Brain microvascular endothelial cell (primary cell): ENCODE results near the gene AUTS2.

Experiments used
- DNase-seq: peaks from one replicate; pipeline ENCODE4 v3.0.0-alpha.2; 2020
- H3K27ac ChIP-seq: fragments of 250-450 bp; sonication (Bioruptor Pico); 2 replicates; pipeline ENCODE4 v1.5.1; 2020; ENCODE audit warnings: mild to moderate bottlenecking, moderate library complexity
- H3K27me3 ChIP-seq: fragments of 250-450 bp; sonication (Bioruptor Pico); replicated peaks from 2 replicates; pipeline ENCODE4 v1.5.1; 2020; ENCODE audit warnings: mild to moderate bottlenecking
- H3K36me3 ChIP-seq: fragments of 250-450 bp; sonication (Bioruptor Pico); replicated peaks from 2 replicates; pipeline ENCODE4 v1.5.1; 2020; ENCODE audit warnings: mild to moderate bottlenecking
- H3K4me3 ChIP-seq: 2 replicates; pipeline ENCODE4 v1.5.1; 2011; ENCODE audit warnings: low read depth, mild to moderate bottlenecking, control low read depth, low read length, moderate library complexity
- in situ Hi-C: cut with HindIII; loops from 2 replicates; pipeline ENCODE4 v1.10.0; 2017; ENCODE audit warnings: low sequenced_read_pairs, low pct_ligation_motif_present
- TF ChIP-seq, protein P1 (sequence below): IDR thresholded peaks from 2 replicates; pipeline ENCODE4 v1.5.1; 2011; ENCODE audit warnings: low read depth, mild to moderate bottlenecking, moderate library complexity, low read length, control low read depth, inconsistent platforms; ENCODE audit errors: missing control alignments

Gene AUTS2

DNA sequence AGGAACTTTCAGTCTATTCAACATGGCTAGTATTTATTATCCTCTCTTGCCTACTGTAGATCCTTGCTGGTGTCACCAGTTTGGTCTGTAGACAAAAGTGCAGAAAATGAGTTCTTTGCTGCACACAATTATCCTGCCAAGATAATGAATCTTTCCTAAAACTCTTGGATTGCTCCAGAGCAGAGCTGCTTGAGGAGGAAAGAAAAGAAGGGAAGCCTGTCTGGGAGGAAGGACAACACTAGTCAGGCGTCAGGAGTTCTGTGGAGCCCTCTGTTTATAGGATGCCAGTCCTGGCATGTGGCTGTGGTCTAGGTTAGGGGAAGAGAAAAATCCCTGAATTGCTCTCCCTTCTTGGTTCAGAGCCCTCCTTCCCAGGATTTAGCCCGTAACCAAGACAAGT lies 1103.7 kb downstream of the AUTS2 start:
- no peaks in the 10 kb centered on the region for H3K36me3 ChIP-seq
- no peak overlapping the region for H3K27ac ChIP-seq
- H3K27me3 ChIP-seq = no peaks in the 10 kb centered on the region
- TF ChIP-seq, protein P1, sequence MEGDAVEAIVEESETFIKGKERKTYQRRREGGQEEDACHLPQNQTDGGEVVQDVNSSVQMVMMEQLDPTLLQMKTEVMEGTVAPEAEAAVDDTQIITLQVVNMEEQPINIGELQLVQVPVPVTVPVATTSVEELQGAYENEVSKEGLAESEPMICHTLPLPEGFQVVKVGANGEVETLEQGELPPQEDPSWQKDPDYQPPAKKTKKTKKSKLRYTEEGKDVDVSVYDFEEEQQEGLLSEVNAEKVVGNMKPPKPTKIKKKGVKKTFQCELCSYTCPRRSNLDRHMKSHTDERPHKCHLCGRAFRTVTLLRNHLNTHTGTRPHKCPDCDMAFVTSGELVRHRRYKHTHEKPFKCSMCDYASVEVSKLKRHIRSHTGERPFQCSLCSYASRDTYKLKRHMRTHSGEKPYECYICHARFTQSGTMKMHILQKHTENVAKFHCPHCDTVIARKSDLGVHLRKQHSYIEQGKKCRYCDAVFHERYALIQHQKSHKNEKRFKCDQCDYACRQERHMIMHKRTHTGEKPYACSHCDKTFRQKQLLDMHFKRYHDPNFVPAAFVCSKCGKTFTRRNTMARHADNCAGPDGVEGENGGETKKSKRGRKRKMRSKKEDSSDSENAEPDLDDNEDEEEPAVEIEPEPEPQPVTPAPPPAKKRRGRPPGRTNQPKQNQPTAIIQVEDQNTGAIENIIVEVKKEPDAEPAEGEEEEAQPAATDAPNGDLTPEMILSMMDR = no peak
- in situ Hi-C loops = no loop called here
- H3K4me3 ChIP-seq = no peak overlapping the region
- no peak for DNase-seq

- in situ Hi-C loops = no loop called here
- TF ChIP-seq, protein P1 = no peak
- Histone ChIP-seq H3K27ac (no peak overlapping the region), H3K36me3 (no peaks in the 10 kb centered on the region), H3K4me3 (no peak overlapping the region), H3K27me3 (no peaks in the 10 kb centered on the region)
- DNase-seq = no peak
These were observed 1105.5 kb downstream of the AUTS2 start for GRCh38 chr7:70703785-70704184.

GRCh38 chr7:70704831-70705346 lies 1106.6 kb downstream of the AUTS2 start:
- in situ Hi-C loops = no loop called here
- H3K36me3 ChIP-seq = no peaks in the 10 kb centered on the region
- TF ChIP-seq, protein P1 = no peak
- no peak overlapping the region for H3K4me3 ChIP-seq
- no peaks in the 10 kb centered on the region for H3K27me3 ChIP-seq
- DNase-seq = no peak
- H3K27ac ChIP-seq = no peak overlapping the region

- Histone ChIP-seq H3K36me3 (no peaks in the 10 kb centered on the region), H3K4me3 (no peak overlapping the region), H3K27ac (no peak overlapping the region), H3K27me3 (no peaks in the 10 kb centered on the region)
- DNase-seq = no peak
- TF ChIP-seq, protein P1 = no peak
- in situ Hi-C loops = no loop called here
These were observed 1107.9 kb downstream of the AUTS2 start for GRCh38 chr7:70706204-70706603.

DNA sequence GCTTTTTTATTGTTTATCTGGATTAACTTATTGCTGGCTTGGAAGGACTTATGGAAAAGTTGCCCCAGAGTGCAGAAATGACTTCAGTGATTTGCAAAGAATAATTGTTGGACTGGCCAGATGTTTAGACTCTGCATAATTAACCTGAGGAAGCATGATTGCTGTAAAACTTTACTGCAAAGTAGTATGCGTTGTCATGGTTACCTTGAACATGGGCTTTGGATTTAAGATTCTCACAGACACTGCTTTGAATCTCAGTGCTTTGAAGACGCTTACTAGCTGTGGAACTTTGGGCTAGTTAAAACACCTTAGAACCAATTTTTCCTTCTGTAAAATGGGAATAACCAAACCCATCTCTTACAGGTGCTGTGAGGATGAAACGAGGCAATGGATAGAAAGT lies 1108.4 kb downstream of the AUTS2 start:
- Histone ChIP-seq H3K27me3 (no peaks in the 10 kb centered on the region), H3K4me3 (no peak overlapping the region), H3K36me3 (no peaks in the 10 kb centered on the region), H3K27ac (no peak overlapping the region)
- in situ Hi-C loops = no loop called here
- TF ChIP-seq, protein P1 = no peak
- DNase-seq = no peak

GRCh38 chr7:70707823-70708243 lies 1109.6 kb downstream of the AUTS2 start:
- Histone ChIP-seq H3K27ac (no peak overlapping the region), H3K27me3 (no peaks in the 10 kb centered on the region), H3K36me3 (no peaks in the 10 kb centered on the region), H3K4me3 (no peak overlapping the region)
- DNase-seq = peak; percentile 18
- in situ Hi-C loops = no loop called here
- TF ChIP-seq, protein P1 = no peak
